ENCODE results near the gene BSCL2. TPM values are rescaled to one million over a fixed set of nuclear protein-coding genes. Genes with fewer than 3 reads are reported as not detected.
A peak's percentile ranks its signal among the peaks of the same experiment; 100 is the strongest.
"Not testable (repeated sequence)": the region's sequence is repeated elsewhere in the genome, so short reads cannot be mapped to it uniquely, and the experiment has no call there.

Gene BSCL2
- polyA plus RNA-seq, 1 experiment, result 94.1 TPM

DNA sequence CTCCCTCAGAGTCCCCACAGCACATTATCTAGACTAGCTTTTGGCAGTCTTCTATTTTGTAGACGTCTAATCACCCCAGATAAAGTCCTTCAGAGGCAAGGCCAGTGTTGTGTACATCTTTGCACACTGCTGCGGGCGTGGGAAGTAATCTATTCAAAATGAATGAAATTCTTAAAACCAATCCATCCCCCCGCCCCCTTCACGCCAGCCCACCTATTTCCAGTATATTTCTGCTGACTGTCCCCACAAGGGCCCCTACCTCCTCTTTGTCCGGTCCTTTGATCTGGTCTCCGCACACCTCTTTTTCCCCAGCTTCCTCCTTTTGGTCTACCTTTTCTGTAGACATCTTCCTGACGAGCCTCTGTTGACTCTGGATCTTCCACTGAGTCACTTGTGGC lies 375 bp downstream of the BSCL2 start:
- no peaks in the 10 kb centered on the region for H3K27me3 ChIP-seq (ENCODE audit: control insufficient read depth, insufficient read depth, low read length)
- H3K36me3 ChIP-seq (ENCODE audit: control insufficient read depth, insufficient read depth, low read length), result peaks cover 4% of the 10 kb centered on the region
- TF ChIP-seq, protein P1, sequence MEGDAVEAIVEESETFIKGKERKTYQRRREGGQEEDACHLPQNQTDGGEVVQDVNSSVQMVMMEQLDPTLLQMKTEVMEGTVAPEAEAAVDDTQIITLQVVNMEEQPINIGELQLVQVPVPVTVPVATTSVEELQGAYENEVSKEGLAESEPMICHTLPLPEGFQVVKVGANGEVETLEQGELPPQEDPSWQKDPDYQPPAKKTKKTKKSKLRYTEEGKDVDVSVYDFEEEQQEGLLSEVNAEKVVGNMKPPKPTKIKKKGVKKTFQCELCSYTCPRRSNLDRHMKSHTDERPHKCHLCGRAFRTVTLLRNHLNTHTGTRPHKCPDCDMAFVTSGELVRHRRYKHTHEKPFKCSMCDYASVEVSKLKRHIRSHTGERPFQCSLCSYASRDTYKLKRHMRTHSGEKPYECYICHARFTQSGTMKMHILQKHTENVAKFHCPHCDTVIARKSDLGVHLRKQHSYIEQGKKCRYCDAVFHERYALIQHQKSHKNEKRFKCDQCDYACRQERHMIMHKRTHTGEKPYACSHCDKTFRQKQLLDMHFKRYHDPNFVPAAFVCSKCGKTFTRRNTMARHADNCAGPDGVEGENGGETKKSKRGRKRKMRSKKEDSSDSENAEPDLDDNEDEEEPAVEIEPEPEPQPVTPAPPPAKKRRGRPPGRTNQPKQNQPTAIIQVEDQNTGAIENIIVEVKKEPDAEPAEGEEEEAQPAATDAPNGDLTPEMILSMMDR (IDR thresholded peaks at IDR 0.05; ENCODE audit: insufficient read depth, low read depth, low read length), result no peak
- no peak overlapping the region for H3K4me3 ChIP-seq (ENCODE audit: low read depth, low read length)
- CTCF ChIA-PET, result interaction anchor here (1.0 to 2.4 kb wide), 8 partner anchors 12 to 113 kb away, joined by 3 to 15 read pairs (median 4); partner anchors contain the start of genes LRRN4CL, TTC9C, UBXN1 and UQCC3
- POLR2A ChIA-PET, result interaction anchor here (0.6 to 1.1 kb wide), 2 partner anchors 34 to 42 kb away, joined by 3 to 5 read pairs; partner anchors contain the start of genes C11orf98 and CSKMT
- DNase-seq (ENCODE audit: low read depth), result no peak

DNA sequence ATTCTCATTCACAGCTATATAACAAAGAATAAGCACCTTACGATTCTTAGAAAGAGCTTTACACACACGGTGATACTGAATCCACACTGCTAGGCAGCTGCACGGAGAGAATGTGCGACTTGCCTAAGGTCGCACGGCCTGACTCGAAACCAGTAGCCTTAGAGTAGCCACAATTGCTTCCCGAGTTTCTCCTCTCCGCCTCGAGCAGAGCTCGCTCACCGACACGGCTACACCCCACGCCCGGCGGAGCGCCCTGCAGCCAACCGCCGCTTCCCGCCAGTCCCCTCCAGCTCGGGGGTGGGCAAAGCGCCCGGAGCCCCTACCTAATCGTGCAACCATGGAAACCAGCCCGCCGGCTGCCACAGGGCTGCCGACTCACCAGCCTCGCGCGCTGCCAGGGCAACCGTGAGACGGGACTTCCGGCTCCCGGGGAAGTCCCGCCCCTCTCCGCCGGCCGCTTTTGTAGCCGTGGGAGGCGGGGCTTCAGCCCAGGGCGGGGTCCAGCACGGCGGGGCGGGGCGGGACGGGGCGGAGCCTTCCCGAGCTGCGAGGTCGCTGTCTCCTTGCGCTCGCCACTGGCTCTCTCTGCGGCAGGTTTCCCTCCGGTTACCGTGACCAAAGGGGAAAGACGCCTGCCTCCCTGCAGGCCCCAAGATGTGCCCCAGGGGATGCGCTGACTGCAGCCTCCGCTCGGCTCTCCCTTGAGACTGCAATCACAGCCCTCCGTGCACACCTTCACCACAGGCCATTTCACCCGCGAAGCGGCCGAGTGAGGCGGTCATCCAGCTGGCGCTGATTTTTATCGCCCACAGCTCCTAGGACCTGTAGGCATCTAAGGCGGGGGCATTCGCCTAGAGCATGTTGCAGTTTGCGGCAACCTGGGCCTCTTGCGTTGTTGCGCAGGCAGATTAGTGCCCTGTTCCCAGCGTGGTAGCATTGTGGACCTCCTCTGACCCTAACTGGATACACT lies 1.1 kb downstream of the BSCL2 start:
- CTCF ChIA-PET, result interaction anchor here (0.7 to 2.4 kb wide), 11 partner anchors 10 to 156 kb away, joined by 3 to 15 read pairs (median 4); partner anchors contain the start of genes C11orf98, CSKMT, LRRN4CL and TTC9C

DNA sequence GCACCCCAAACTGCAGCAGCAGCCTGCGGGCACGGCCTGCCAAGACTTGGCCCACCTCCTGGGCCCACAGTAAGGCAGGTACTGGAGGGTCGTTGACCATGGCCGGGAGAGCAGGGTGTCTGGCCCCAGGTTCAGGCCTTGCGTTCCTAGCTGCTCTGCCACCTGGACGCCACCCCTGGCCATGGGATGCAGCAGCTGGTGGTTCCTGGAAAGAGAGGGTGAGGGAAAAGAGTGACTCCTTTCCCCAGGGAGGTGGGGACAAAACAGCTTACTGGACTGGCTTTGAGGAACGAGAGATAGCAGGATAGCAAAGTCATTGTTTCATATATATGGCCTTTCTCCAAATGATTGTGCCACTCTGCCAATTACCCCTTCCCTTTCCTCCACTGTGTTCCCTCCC lies 1.8 kb downstream of the BSCL2 start:
- Histone ChIP-seq H3K36me3 (ENCODE audit: control insufficient read depth, insufficient read depth, low read length) (no peaks in the 10 kb centered on the region; the same call in none of the 2 replicates), H3K27me3 (ENCODE audit: control insufficient read depth, insufficient read depth, low read length) (no peaks in the 10 kb centered on the region), H3K4me3 (ENCODE audit: low read depth, low read length) (peak overlapping the region; percentile 58)
- ChIA-PET CTCF (interaction anchor here (0.5 to 2.4 kb wide), 9 partner anchors 9 to 157 kb away, joined by 3 to 15 read pairs (median 4); partner anchors contain the start of genes C11orf98, CSKMT and LRRN4CL), POLR2A (interaction anchor here (0.7 kb wide), 1 partner anchor 26 kb away, joined by 5 read pairs; no protein-coding TSS in a partner anchor)
- TF ChIP-seq, protein P1 (IDR thresholded peaks at IDR 0.05; ENCODE audit: insufficient read depth, low read depth, low read length), result no peak
- DNase-seq (ENCODE audit: low read depth), result no peak

More for the DNA sequence above, 1.1 kb downstream of the BSCL2 start:
- TF ChIP-seq, protein P1 (IDR thresholded peaks at IDR 0.05; ENCODE audit: insufficient read depth, low read depth, low read length), result no peak
- POLR2A ChIA-PET, result interaction anchor here (0.7 to 1.1 kb wide), 2 partner anchors 27 to 41 kb away, joined by 5 read pairs; partner anchors contain the start of genes C11orf98 and CSKMT
- peak; percentile 57 for DNase-seq (ENCODE audit: low read depth)
- no peaks in the 10 kb centered on the region for H3K27me3 ChIP-seq (ENCODE audit: control insufficient read depth, insufficient read depth, low read length)
- H3K36me3 ChIP-seq (ENCODE audit: control insufficient read depth, insufficient read depth, low read length), result peaks cover 2% of the 10 kb centered on the region
- H3K4me3 ChIP-seq (ENCODE audit: low read depth, low read length), result peak overlapping the region; percentile 58

DNA sequence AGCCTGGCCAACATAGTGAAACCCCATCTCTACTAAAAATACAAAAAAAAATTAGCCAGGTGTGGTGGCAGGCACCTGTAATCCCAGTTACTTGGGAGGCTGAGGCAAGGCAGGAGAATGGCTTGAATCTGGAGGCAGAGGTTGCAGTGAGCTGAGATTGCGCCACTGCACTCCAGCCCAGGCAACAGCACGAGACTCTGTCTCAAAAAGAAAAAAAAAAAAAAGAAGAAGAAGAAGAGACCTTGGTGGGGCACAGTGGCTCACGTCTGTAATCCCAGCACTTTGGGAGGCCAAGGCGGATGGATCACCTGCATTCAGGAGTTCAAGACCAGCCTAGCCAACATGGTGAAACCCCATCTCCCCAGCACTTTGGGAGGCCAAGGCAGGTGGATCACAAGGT lies 3.3 kb downstream of the BSCL2 start:
- not testable (repeated sequence) for DNase-seq (ENCODE audit: low read depth); H3K36me3 ChIP-seq (ENCODE audit: control insufficient read depth, insufficient read depth, low read length); H3K27me3 ChIP-seq (ENCODE audit: control insufficient read depth, insufficient read depth, low read length); H3K4me3 ChIP-seq (ENCODE audit: low read depth, low read length)
- ChIA-PET CTCF (interaction anchor here (0.7 to 1.6 kb wide), 2 partner anchors 10 to 23 kb away, joined by 3 to 6 read pairs; partner anchors contain the start of gene HNRNPUL2), POLR2A (interaction anchor here (0.7 kb wide), 1 partner anchor 138 kb away, joined by 3 read pairs; no protein-coding TSS in a partner anchor)

DNA sequence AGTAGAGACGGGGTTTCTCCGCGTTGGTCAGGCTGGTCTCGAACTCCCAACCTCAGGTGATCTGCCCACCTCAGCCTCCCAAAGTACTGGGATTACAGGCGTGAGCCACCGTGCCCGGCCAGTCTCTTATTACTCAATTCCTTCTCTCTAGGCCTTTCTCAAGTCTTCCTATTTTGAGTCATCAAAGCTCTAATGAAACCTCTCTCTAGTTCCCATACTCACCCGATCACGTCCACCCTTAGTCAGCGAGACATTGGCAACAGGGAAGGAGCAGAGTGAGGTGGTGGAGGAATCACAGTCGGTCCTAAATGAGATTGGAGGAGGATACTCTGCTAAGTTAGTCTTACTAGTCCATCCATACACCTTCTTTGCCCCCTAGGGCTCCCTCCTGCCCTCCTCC lies 5.0 kb downstream of the BSCL2 start:
- CTCF ChIA-PET, result interaction anchor here (1.2 to 1.8 kb wide), 5 partner anchors 8 to 85 kb away, joined by 3 to 6 read pairs (median 4); partner anchors contain the start of genes INTS5 and TMEM179B
- Histone ChIP-seq H3K4me3 (ENCODE audit: low read depth, low read length) (no peak overlapping the region), H3K36me3 (ENCODE audit: control insufficient read depth, insufficient read depth, low read length) (no peaks in the 10 kb centered on the region; the same call in 1 of the 2 replicates), H3K27me3 (ENCODE audit: control insufficient read depth, insufficient read depth, low read length) (no peaks in the 10 kb centered on the region)
- TF ChIP-seq, protein P1 (IDR thresholded peaks at IDR 0.05; ENCODE audit: insufficient read depth, low read depth, low read length), result no peak
- POLR2A ChIA-PET, result no interaction called here
- DNase-seq (ENCODE audit: low read depth), result no peak
